Peyer's patch (tissue), 4 donors: ENCODE measurements around the gene GPR55.

Experiments
- CTCF ChIP-seq, 6 experiments: fragments of 450-650 bp in 4 of 6; fragments of 200-600 bp in 2 of 6; sonication (generic) in 1 of 6; IDR thresholded peaks; one replicate each; pipeline ENCODE4 v1.5.1; 2017 to 2019; ENCODE audit warnings: antibody characterized with exemption in 6 of 6, mild to moderate bottlenecking in 3 of 6, moderate library complexity in 1 of 6
- POLR2A ChIP-seq, 2 donors: fragments of 450-650 bp; IDR thresholded peaks; one replicate each; pipeline ENCODE4 v1.5.1; 2017; ENCODE audit warnings: antibody characterized with exemption in 2 of 2, mild to moderate bottlenecking in 2 of 2, moderate library complexity in 2 of 2

- TF ChIP-seq CTCF (IDR thresholded peaks at IDR 0.05): no peak
- no peak for TF ChIP-seq POLR2A (IDR thresholded peaks at IDR 0.05)
Measured at GRCh38 chr2:230872968-230873660, 51.9 kb downstream of the GPR55 start.
